Occipital lobe (tissue), 2 donors: Measurements from ENCODE around the gene MFSD6. TPM values are rescaled to one million over a fixed set of nuclear protein-coding genes. Genes with fewer than 3 reads are reported as not detected.
"Not testable (repeated sequence)": the region's sequence is repeated elsewhere in the genome, so short reads cannot be mapped to it uniquely, and the experiment has no call there.

Experiments
- DNase-seq: peaks from one replicate; lab custom pipeline; 2025; lab: John Stamatoyannopoulos, UW
- total RNA-seq: library from RNA; depleted of rRNA; stranded (reverse); fragments of >200 nt; gene quantifications from one replicate; pipeline ENCODE4 v1.2.3, GENCODE V29; 2014

Gene MFSD6
- 45.1 TPM for total RNA-seq

- DNase-seq, result peak; percentile 52
These were observed at the start of gene MFSD6 for GRCh38 chr2:190407662-190408537. Gene MFSD6 (plus strand): TSS chr2:190408355. CDS start chr2:190436030, 27,675 bp downstream.

DNA sequence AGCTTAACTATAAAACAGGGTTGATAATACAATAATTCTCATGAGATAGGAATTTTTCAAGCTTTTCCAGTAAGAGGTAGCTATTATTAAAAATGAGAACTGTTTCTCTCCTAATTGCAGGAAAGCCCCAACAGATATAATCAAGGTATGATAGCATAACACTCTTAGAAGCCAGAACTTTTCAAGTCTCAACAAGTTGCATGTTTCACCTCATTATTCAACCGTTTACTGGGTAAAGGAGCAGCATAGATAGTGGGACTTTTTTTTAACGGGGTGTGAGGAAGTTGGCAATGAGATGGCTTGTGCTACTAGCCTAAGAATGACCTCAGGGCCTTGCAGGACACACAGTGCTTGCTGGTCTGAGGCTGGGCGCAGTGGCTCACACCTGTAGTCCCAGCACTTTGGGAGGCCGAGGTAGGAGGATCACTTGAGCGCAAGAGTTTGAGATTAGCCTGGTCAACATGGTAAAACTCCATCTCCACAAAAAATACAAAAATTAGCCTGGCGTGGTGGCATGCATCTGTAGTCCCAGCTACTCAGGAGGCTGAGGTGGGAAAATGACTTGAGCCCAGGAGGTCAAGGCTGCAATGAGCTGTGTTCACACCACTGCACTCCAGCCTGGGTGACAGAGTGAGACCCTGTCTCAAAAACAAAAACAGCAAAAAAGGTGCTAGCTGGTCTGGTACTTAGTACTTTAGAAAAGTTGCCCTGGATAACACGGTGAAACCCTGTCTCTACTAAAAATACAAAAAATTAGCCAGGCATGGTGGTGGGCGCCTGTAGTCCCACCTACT lies 49.3 kb upstream of the MFSD6 start:
- not testable (repeated sequence) for DNase-seq

DNA sequence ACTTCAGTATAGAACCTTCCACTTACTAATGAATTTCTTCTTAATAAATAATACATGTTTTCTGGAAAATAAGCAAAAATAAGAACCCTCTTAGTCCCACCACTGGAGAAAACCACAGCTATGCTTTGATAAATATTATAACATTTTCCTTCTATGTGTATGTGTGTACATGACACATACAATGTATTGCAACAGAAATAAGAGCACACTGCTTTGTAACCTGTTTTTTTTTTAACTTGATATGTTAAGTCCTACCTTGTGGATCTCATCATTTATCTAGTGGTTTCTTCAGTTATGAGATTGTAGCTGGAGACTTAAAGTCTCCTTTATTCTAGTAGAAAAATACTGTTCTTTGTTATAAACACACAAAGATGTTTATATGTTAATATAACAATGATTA lies 47.6 kb upstream of the MFSD6 start:
- no peak for DNase-seq

DNA sequence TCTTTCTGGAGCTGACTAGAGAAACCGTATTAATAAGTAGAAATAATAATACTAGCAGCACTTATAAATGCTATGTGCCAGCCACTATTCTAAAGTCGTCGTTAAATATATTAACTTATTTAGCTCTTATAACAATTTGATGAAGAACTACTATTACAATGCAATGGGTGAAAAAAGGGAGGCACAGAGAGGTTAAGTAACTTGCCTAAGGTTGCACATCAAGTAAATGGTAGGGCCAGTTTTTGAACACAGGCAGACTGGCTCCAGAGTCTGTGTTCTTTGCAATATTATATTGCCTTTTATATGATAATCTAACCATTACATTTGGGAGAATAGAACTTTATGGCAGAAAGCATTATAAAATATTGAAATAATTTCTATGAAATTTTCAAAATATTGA lies 47.2 kb upstream of the MFSD6 start:
- DNase-seq, result no peak

DNA sequence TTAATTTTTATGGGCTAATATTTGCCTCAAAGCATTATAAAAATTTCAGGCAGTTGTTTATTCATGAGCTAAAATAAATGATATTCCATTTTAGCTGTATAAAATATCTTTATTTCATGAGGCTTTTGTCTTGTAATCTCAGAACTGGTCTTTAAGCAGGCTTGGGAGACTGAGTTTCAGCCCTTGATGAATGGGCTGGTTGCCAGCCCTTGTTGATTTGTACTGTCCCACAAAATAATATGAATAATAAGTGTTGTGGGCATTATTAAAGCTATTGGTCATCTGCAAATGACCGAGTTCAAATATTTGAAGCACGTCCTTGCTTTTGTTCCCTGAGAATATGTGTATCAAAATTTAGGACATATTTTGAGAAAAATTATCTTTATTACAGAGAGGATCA lies 46.6 kb upstream of the MFSD6 start:
- DNase-seq, result no peak

DNA sequence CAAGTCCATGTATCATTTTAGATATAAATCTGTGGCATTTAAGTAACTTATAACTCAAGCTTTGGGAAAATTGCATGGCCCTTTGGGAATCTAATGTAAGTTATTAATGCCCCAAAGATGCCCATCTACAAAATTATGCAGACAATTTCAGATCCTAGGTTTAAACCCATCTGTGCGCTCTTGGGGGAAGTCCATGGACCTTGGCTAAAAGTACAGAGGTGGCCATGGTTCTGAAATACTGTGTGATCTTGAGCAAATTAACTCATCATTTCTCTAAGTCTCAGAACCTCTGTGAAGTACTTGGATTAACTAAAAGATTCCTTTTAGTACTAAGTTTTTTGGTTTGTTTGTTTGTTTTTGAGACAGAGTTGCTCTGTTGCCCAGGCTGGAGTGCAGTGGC lies 45.3 kb upstream of the MFSD6 start:
- no peak for DNase-seq

DNA sequence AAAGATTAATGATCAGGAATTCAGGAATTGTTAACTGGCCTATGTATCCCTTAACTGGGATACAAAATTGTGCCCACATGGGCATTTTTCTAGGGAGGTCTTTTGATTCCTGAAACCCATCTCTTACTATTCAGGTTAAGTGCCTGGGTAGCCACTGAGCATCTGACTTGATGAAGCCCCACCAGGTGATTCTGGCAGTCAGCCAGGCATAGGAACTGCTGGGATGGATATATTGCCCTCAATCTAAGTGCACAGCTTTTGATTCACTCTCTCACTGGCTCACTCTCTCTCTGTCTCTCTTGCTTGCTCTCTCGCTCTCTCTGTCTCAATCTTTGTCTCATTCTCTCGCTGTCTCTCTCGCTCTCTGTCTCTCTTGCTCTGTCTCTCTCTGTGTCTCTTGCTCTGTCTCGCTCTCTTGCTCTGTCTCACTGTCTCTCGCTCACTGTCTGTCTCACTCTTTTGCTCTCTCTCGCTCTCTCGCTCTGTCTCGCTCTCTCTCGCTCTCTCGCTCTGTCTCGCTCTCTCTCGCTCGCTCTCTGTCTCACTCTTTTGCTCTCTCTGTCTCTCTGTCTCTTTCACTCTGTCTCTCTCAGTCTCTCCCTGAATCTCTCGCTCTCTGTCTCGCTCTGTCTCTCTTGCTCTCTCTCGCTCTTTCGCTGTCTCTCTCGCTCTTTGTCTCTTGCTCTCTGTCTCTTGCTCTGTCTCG lies 42.5 kb upstream of the MFSD6 start:
- DNase-seq, result no peak

DNA sequence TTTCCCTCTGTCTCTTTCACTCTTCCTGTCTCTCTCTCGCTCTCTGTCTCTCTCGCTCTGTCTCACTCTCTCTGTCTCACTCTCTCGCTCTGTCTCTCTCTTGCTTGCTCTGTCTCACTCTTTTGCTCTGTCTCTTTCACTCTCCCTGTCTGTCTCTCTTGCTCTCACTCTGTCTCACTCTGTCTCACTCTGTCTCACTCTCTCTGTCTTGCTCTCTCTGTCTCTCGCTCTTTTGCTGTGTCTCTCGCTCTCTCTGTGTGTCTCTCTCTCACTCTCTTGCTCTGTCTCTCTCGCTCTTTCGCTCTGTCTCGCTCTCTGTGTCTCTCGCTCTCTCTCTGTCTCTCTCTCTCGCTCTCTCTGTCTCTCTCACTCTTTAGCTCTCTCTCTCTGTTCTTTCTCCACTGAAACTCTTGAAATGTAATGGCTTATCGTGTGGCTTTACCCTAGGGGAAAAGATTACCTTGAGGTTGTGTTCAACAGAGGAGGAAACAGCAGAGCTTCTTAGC lies 41.9 kb upstream of the MFSD6 start:
- no peak for DNase-seq

- DNase-seq, result no peak
These were observed 41.1 kb upstream of the MFSD6 start for GRCh38 chr2:190367091-190367490.

DNA sequence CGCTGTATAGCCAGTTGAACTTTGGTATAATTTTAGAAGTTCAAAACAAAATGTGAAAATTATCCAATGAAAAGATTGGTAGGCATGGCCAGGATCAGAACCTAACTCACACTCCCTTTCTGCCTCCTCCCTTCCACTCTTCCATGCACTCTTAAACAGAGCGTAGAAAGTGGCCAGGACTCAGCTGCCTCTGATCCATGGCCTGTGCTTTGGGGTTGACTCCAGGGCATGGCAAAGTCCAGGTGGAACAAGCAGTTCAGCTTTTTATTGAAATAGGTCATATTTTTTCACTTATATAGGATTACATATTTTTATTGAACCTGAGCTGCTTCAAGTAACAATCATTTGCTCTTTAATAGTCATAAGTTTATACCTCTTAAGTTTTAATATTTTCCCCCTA lies 38.5 kb upstream of the MFSD6 start:
- DNase-seq, result no peak

GRCh38 chr2:190376083-190376482 lies 32.1 kb upstream of the MFSD6 start:
- DNase-seq, result no peak

DNA sequence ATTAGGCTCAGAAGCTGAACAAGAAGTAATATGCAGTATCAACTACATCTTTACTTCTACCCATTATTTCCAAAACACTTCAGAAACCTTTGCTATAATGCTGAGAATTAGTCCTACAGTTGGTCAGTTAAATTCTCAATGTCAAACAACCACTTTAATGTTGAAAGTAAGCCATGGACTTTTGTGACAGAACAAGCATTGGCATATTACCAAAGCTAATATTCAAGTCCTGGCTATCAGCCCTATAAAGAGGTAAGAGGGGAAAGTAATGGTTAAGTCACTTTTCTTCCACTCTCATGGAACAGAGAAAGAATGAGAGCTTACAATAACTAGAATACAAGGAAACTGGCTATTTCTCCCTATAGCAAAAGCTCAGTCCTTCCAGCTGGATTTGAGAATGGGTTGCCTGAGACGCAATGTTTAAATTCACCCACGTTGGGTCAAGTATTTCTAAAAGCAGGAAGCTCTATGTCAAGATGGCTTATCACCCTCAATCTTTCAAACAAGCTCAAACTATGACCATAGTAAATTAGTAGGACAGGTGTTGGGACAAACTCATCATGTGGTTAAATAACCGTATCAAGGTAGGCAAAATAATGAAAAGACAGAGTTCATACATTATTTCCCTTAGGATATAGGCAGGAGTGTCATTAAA lies 31.4 kb upstream of the MFSD6 start:
- no peak for DNase-seq

GRCh38 chr2:190378880-190379237 lies 29.3 kb upstream of the MFSD6 start:
- no peak for DNase-seq

DNA sequence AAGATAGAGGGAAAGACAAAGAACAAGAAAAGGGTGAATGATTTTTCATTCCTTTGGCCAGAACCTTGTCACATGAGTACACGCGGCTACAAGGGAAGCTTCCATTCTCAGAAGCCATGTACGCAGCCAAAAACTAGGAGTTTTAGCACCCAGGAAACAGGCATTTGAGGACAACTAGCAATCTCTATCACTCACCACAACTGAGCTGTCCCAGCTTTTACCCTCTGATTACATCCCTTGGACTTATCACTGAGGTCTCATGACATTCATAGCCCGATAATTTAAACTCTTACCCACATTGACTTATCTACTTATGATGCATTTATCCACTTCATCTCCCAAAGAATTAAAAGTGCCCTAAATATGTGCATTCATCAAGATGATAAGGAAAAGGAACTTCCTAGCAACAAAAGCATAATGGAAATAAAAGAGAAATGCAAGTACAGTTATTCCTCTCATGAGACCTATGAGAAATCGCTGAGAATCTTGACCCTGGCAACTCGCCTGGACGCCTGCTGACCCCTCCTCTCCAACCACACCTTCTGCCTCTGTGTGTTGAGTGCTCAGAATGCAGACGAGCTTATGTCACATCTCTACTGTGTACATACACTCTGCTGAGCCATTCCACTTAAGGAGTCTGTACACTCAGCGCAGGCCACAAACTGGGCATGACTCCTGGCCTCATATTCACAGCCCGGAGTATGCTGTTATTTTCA lies 28.7 kb upstream of the MFSD6 start:
- no peak for DNase-seq

- DNase-seq, result no peak
These were observed 27.2 kb upstream of the MFSD6 start for GRCh38 chr2:190380962-190381412.

GRCh38 chr2:190382851-190383250 lies 25.3 kb upstream of the MFSD6 start:
- peak; percentile 6 for DNase-seq

DNA sequence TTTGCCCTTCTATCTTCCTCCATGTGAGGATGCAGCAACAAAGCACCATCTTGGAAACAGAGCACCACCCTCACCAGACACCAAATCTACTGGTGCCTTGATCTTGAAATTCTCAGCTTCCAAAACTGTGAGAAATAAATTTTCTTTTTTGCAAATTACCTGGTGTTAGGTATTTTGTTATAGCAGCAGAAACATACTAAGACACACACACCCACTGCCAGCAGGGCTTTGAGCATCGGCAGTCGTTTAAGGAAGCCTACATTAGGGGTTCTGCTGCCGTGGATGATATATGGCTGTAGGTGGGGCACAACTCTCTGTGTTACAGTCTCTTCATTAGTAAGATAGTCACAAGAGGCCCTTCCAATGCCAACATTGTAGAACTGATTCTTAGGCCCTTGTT lies 20.7 kb upstream of the MFSD6 start:
- DNase-seq, result no peak

DNA sequence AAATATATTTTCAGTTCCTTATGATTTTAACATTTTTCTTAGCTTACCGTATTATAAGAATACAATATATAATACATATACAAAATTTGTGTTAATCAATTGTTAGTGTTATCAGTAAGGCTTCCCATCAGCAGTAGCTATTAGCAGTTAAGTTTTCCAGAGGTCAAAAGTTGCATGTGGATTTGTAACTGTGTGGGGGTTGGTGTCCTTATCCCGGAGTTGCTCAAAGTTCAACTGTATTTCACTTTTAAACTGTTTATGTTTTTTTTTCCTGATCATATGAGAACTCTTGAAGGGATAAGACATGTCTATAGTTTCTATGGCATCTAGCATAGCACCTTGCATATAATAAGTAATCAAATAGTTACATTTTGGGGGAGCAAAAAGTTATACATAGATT lies 11.9 kb upstream of the MFSD6 start:
- DNase-seq, result no peak

- no peak for DNase-seq
These were observed 5.1 kb upstream of the MFSD6 start for GRCh38 chr2:190402986-190403603.

DNA sequence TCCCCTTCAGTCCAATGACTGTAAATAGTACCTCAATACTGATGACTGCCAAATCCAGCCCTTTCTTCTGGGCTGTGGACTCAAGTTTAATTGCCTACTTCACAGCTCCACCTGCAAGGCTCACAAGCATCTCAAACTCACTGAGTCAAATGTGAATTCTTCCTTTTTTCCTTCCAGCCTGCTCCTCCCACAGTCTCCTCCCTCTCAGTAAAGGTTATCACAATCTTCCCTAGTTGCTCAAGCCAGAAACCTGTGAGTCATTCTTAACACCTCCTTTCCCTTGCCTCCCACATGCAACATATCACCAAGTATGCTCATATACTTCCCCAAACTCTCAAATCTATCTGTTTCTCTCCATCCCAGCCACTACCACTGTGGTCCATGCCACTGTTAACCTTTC lies 3.7 kb upstream of the MFSD6 start:
- no peak for DNase-seq
